Astrocyte (in vitro differentiated cells and primary cell): ENCODE data around the gene CNTN2.

Experiments
- CTCF ChIP-seq: IDR thresholded peaks from 2 replicates; pipeline ENCODE4 v1.5.1; 2011; ENCODE audit warnings: low read depth, mild to moderate bottlenecking, inconsistent platforms, low read length, moderate library complexity; ENCODE audit not compliant: insufficient read depth
- EZH2 ChIP-seq: IDR thresholded peaks from 2 replicates; pipeline ENCODE4 v1.6.1; 2012; ENCODE audit warnings: mild to moderate bottlenecking, low read length, inconsistent platforms; ENCODE audit not compliant: insufficient read depth

- no peak for TF ChIP-seq CTCF
- TF ChIP-seq EZH2, result no peak
Measured at GRCh38 chr1:205016584-205016983, 26.4 kb upstream of the CNTN2 start.
